Measurements from ENCODE around the gene ADAMTS1.

ADAMTS1 gene

GRCh38 chr21:26842974-26843932, 2.0 kb downstream of the ADAMTS1 start:
- POLR2A ChIA-PET, result interaction anchor here (1.0 to 1.4 kb wide), 3 partner anchors 60 to 112 kb away, joined by 3 to 5 read pairs (median 3); no protein-coding TSS in a partner anchor
- CTCF ChIA-PET, result interaction anchor here (0.7 to 6.9 kb wide), 14 partner anchors 10 to 1900 kb away, joined by 3 to 106 read pairs (median 4); no protein-coding TSS in a partner anchor
- TF ChIP-seq CTCF (IDR thresholded peaks at IDR 0.05; ENCODE audit: insufficient read depth, low read length, missing control alignments), result peak; percentile 59
- H3K4me3 ChIP-seq (ENCODE audit: low read depth, low read length), result peak overlapping the region; percentile 98
- DNase-seq (ENCODE audit: low read depth, low spot score), result peak; percentile 84

GRCh38 chr21:26842300-26842699, 2.9 kb downstream of the ADAMTS1 start:
- ChIA-PET POLR2A (no interaction called here), CTCF (interaction anchor here (0.9 to 4.2 kb wide), 7 partner anchors 9 to 109 kb away, joined by 3 to 23 read pairs (median 8); no protein-coding TSS in a partner anchor)
- no peak for TF ChIP-seq CTCF (IDR thresholded peaks at IDR 0.05; ENCODE audit: insufficient read depth, low read length, missing control alignments)
- H3K4me3 ChIP-seq (ENCODE audit: low read depth, low read length), result peak overlapping the region; percentile 98
- no peak for DNase-seq (ENCODE audit: low read depth, low spot score)

GRCh38 chr21:26840912-26841311, 4.3 kb downstream of the ADAMTS1 start:
- peak; percentile 0 for TF ChIP-seq CTCF (IDR thresholded peaks at IDR 0.05; ENCODE audit: insufficient read depth, low read length, missing control alignments)
- DNase-seq (ENCODE audit: low read depth, low spot score), result peak; percentile 72
- ChIA-PET POLR2A (interaction anchor here (0.6 kb wide), 1 partner anchor 12 kb away, joined by 3 read pairs; no protein-coding TSS in a partner anchor), CTCF (interaction anchor here (0.9 to 4.2 kb wide), 10 partner anchors 9 to 1904 kb away, joined by 4 to 23 read pairs (median 6); no protein-coding TSS in a partner anchor)
- peak overlapping the region; percentile 40 for H3K4me3 ChIP-seq (ENCODE audit: low read depth, low read length)

- no peak for DNase-seq (ENCODE audit: low read depth, low spot score)
- H3K4me3 ChIP-seq (ENCODE audit: low read depth, low read length), result peak overlapping the region; percentile 41
- ChIA-PET CTCF (interaction anchor here (0.9 to 4.2 kb wide), 10 partner anchors 9 to 1905 kb away, joined by 3 to 23 read pairs (median 6); no protein-coding TSS in a partner anchor), POLR2A (no interaction called here)
- no peak for TF ChIP-seq CTCF (IDR thresholded peaks at IDR 0.05; ENCODE audit: insufficient read depth, low read length, missing control alignments)
Measured at GRCh38 chr21:26840201-26840600, 5.0 kb downstream of the ADAMTS1 start.

GRCh38 chr21:26837539-26837938, 7.7 kb downstream of the ADAMTS1 start:
- POLR2A ChIA-PET, result no interaction called here
- CTCF ChIA-PET, result interaction anchor here (2.5 to 3.6 kb wide), 2 partner anchors 21 to 68 kb away, joined by 13 to 15 read pairs; no protein-coding TSS in a partner anchor
- no peak for TF ChIP-seq CTCF (IDR thresholded peaks at IDR 0.05; ENCODE audit: insufficient read depth, low read length, missing control alignments)
- no peak for DNase-seq (ENCODE audit: low read depth, low spot score)
- no peak overlapping the region for H3K4me3 ChIP-seq (ENCODE audit: low read depth, low read length)

GRCh38 chr21:26836528-26836927, 8.7 kb downstream of the ADAMTS1 start:
- ChIA-PET POLR2A (no interaction called here), CTCF (interaction anchor here (2.5 kb wide), 1 partner anchor 20 kb away, joined by 13 read pairs; no protein-coding TSS in a partner anchor)
- DNase-seq (ENCODE audit: low read depth, low spot score), result no peak
- no peak overlapping the region for H3K4me3 ChIP-seq (ENCODE audit: low read depth, low read length)
- TF ChIP-seq CTCF (IDR thresholded peaks at IDR 0.05; ENCODE audit: insufficient read depth, low read length, missing control alignments), result no peak
